Panc1 (cell line): ENCODE measurements around the gene NCK1. TPM values are rescaled to one million over a fixed set of nuclear protein-coding genes. Genes with fewer than 3 reads are reported as not detected.

Experiments
- ATAC-seq: fragments of 200-7000 bp; cut with Tn5 transposase; 2 replicates; pipeline ENCODE4 v1.9.1; 2020; ENCODE audit warnings: mild to moderate bottlenecking, moderate library complexity
- BruUV-seq: library from RNA; stranded (reverse); fragments of 400-500 nt; replicated peaks from 2 replicates; lab custom pipeline; 2021; lab: Mats Ljungman, UMichigan
- CTCF ChIA-PET: fragments of 300-600 bp; sonication (Branson Sonifier 250); formaldehyde crosslinking; loops from one replicate; lab custom pipeline; 2022; ENCODE audit warnings: antibody characterized with exemption; lab: Charles Lee
- POLR2A ChIA-PET: fragments of 300-600 bp; sonication (Branson Sonifier 250); formaldehyde crosslinking; loops from one replicate; lab custom pipeline; 2022; ENCODE audit warnings: antibody characterized with exemption; lab: Charles Lee
- DNase-seq: peaks from one replicate; pipeline ENCODE4 v3.0.0-alpha.2; 2010; ENCODE audit warnings: low read depth, low spot score
- H3K27ac ChIP-seq: 2 replicates; pipeline ENCODE4 v1.5.1; 2011; ENCODE audit warnings: mild to moderate bottlenecking, low read length, inconsistent platforms
- H3K27me3 ChIP-seq: fragments of 200-500 bp; sonication (Bioruptor generic); 2 replicates; pipeline ENCODE4 v1.6.0; 2014; ENCODE audit warnings: low read length, inconsistent platforms; ENCODE audit not compliant: control insufficient read depth, insufficient read depth
- H3K36me3 ChIP-seq: fragments of 200-500 bp; sonication (Bioruptor generic); 2 replicates; pipeline ENCODE4 v1.5.1; 2014; ENCODE audit warnings: inconsistent platforms, mild to moderate bottlenecking, low read length, moderate library complexity; ENCODE audit not compliant: control insufficient read depth, insufficient read depth
- H3K4me1 ChIP-seq: 2 replicates; pipeline ENCODE4 v1.5.1; 2011; ENCODE audit warnings: inconsistent platforms, mild to moderate bottlenecking, low read length, moderate library complexity; ENCODE audit not compliant: control insufficient read depth, insufficient read depth
- H3K4me3 ChIP-seq, 2 experiments: 2 replicates each; pipeline ENCODE4 v1.5.1; 2011 to 2012; ENCODE audit warnings: low read depth in 2 of 2, low read length in 2 of 2, mild to moderate bottlenecking in 2 of 2, inconsistent platforms in 1 of 2, moderate library complexity in 1 of 2
- H3K9me3 ChIP-seq: fragments of 200-500 bp; sonication (Bioruptor generic); 2 replicates; pipeline ENCODE4 v1.5.1; 2014; ENCODE audit warnings: low read depth, mild to moderate bottlenecking, inconsistent platforms, low read length, moderate library complexity; ENCODE audit not compliant: control insufficient read depth, insufficient read depth
- CTCF ChIP-seq: fragments of 450-650 bp; IDR thresholded peaks from 2 replicates; pipeline ENCODE4 v1.5.1; 2017; ENCODE audit warnings: mild to moderate bottlenecking
- POLR2AphosphoS5 ChIP-seq: IDR thresholded peaks from 2 replicates; pipeline ENCODE4 v1.6.1; 2012; ENCODE audit warnings: mild to moderate bottlenecking, low read depth, low read length, moderate library complexity
- SIN3A ChIP-seq: IDR thresholded peaks from 2 replicates; pipeline ENCODE4 v1.6.1; 2012; ENCODE audit warnings: low read depth, mild to moderate bottlenecking, low read length, moderate library complexity, borderline replicate concordance; ENCODE audit not compliant: insufficient read depth
- TCF7L2 ChIP-seq: IDR thresholded peaks from 2 replicates; pipeline ENCODE4 v1.6.1; 2011; ENCODE audit warnings: mild to moderate bottlenecking, low read depth, low read length, inconsistent platforms
- in situ Hi-C: cut with HindIII; loops from 2 replicates; pipeline ENCODE4 v1.10.0; 2016; ENCODE audit warnings: low sequenced_read_pairs, low pct_unique_long_range_greater_than_20kb
- intact Hi-C: fragments of 100-400 bp; cut with micrococcal nuclease; formaldehyde crosslinking; loops from one replicate; pipeline ENCODE4 v1.10.0; 2022; ENCODE audit not compliant: unreplicated experiment
- total RNA-seq: library from RNA; stranded (reverse); gene quantifications from one replicate; pipeline ENCODE4 v1.2.1, GENCODE V29; 2021; ENCODE audit not compliant: unreplicated experiment
- TF ChIP-seq, protein P1 (sequence below), 2 experiments: IDR thresholded peaks; 2 replicates each; pipeline ENCODE4 v1.6.1; 2011 to 2012; ENCODE audit warnings: low read depth in 2 of 2, control low read depth in 1 of 2, low read length in 1 of 2, mild to moderate bottlenecking in 1 of 2, moderate library complexity in 1 of 2; ENCODE audit not compliant: insufficient read depth in 1 of 2

Gene NCK1
- total RNA-seq, 1 experiment from 2014 or later: 43.5 TPM

DNA sequence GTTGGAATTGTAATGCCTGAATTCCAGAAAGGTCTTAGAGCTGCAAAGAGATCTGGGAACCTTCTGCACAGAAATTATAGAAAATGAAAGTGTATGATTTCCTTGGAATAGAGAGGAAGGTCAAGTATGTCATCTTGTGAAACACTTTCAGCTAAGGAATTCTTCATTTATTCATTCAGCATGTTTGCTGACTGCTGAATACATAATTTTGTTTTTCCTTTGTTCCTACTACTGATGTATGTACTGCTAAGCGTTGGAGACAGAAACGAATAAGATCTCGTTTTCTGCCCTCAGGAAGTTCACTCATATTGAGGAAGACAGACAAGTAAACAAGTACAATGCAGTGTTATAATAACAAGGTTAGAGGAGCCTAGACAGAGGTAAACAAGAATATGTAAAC, 81.4 kb downstream of the NCK1 start:
- in situ Hi-C loops (no loop called here), intact Hi-C loops (no loop called here)
- H3K4me3 ChIP-seq: no peak overlapping the region
- TF ChIP-seq SIN3A: no peak
- no peak for TF ChIP-seq TCF7L2
- TF ChIP-seq POLR2AphosphoS5: no peak
- TF ChIP-seq CTCF: no peak
- TF ChIP-seq, protein P1, sequence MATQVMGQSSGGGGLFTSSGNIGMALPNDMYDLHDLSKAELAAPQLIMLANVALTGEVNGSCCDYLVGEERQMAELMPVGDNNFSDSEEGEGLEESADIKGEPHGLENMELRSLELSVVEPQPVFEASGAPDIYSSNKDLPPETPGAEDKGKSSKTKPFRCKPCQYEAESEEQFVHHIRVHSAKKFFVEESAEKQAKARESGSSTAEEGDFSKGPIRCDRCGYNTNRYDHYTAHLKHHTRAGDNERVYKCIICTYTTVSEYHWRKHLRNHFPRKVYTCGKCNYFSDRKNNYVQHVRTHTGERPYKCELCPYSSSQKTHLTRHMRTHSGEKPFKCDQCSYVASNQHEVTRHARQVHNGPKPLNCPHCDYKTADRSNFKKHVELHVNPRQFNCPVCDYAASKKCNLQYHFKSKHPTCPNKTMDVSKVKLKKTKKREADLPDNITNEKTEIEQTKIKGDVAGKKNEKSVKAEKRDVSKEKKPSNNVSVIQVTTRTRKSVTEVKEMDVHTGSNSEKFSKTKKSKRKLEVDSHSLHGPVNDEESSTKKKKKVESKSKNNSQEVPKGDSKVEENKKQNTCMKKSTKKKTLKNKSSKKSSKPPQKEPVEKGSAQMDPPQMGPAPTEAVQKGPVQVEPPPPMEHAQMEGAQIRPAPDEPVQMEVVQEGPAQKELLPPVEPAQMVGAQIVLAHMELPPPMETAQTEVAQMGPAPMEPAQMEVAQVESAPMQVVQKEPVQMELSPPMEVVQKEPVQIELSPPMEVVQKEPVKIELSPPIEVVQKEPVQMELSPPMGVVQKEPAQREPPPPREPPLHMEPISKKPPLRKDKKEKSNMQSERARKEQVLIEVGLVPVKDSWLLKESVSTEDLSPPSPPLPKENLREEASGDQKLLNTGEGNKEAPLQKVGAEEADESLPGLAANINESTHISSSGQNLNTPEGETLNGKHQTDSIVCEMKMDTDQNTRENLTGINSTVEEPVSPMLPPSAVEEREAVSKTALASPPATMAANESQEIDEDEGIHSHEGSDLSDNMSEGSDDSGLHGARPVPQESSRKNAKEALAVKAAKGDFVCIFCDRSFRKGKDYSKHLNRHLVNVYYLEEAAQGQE (IDR thresholded peaks at IDR 0.05; ENCODE audit: insufficient read depth in 1 of 2, low read depth in 2 of 2, low read length in 1 of 2): no peak
- no peaks in the 10 kb centered on the region for H3K9me3 ChIP-seq
- no peaks in the 10 kb centered on the region for H3K27me3 ChIP-seq
- no peak overlapping the region for H3K27ac ChIP-seq
- H3K36me3 ChIP-seq: peaks cover 9% of the 10 kb centered on the region; the same call in 1 of the 2 replicates
- BruUV-seq: no TSS peak
- ChIA-PET CTCF (no interaction called here), POLR2A (interaction anchor here (0.6 kb wide), 1 partner anchor 82 kb away, joined by 7 read pairs; no protein-coding TSS in a partner anchor)
- DNase-seq (no peak), ATAC-seq (no peak)
- peaks cover 11% of the 10 kb centered on the region for H3K4me1 ChIP-seq

DNA sequence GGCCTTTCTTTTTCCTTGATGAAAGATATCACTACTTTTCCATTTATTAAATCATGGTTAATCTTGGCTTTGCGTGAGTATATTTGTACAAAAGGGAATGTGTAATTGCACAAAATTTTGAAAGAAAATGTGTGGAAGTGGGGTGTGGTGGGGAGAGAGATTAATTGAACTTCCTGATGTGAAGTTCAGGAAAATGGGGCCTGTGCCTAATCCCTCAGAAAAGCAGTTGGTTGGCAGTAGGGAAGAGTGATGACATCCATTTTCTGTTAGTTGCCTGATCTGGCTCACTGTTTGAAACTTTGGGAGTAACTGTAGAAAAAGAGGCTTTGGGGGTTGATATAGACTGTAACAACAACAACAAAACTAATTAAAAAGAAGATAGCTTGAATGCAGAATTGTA, 85.0 kb downstream of the NCK1 start:
- no peaks in the 10 kb centered on the region for H3K9me3 ChIP-seq
- intact Hi-C loops (no loop called here), in situ Hi-C loops (no loop called here)
- H3K36me3 ChIP-seq: peaks cover 14% of the 10 kb centered on the region; the same call in 1 of the 2 replicates
- peaks cover 11% of the 10 kb centered on the region for H3K4me1 ChIP-seq
- no peak for ATAC-seq
- no peak overlapping the region for H3K27ac ChIP-seq
- H3K27me3 ChIP-seq: no peaks in the 10 kb centered on the region
- no TSS peak for BruUV-seq
- no peak for DNase-seq
- POLR2A ChIA-PET: no interaction called here
- TF ChIP-seq, protein P1 (IDR thresholded peaks at IDR 0.05; ENCODE audit: insufficient read depth in 1 of 2, low read depth in 2 of 2, low read length in 1 of 2): no peak
- TF ChIP-seq TCF7L2 (no peak), POLR2AphosphoS5 (no peak), SIN3A (no peak), CTCF (no peak)
- H3K4me3 ChIP-seq: no peak overlapping the region
- CTCF ChIA-PET: no interaction called here
